Neural progenitor cell (in vitro differentiated cells): ENCODE data around the gene CYP26C1.

Experiments
- CTCF ChIP-seq: fragments of 200-600 bp; sonication (generic); IDR thresholded peaks from 2 replicates; pipeline ENCODE4 v1.5.1; 2017; ENCODE audit warnings: antibody characterized with exemption, mild to moderate bottlenecking
- EZH2 ChIP-seq: fragments of 200-600 bp; sonication (generic); IDR thresholded peaks from 2 replicates; pipeline ENCODE4 v1.6.1; 2017; ENCODE audit warnings: antibody characterized with exemption, mild to moderate bottlenecking, moderate library complexity
- EZH2phosphoT487 ChIP-seq: fragments of 200-600 bp; sonication (generic); IDR thresholded peaks from 2 replicates; pipeline ENCODE4 v1.6.1; 2017; ENCODE audit warnings: antibody characterized with exemption

GRCh38 chr10:93110472-93111146 lies 50.0 kb downstream of the CYP26C1 start:
- TF ChIP-seq CTCF (no peak), EZH2 (no peak), EZH2phosphoT487 (no peak)
